Osteoblast (primary cell): ENCODE measurements around the gene MIB2. TPM values are rescaled to one million over a fixed set of nuclear protein-coding genes. Genes with fewer than 3 reads are reported as not detected.
A peak's percentile ranks its signal among the peaks of the same experiment; 100 is the strongest.

Source experiments
- DNase-seq: peaks from one replicate; pipeline ENCODE4 v3.0.0; 2011; ENCODE audit warnings: low spot score, mixed read lengths; ENCODE audit not compliant: insufficient read length; ENCODE audit errors: missing footprints
- H2AFZ ChIP-seq: 2 replicates; pipeline ENCODE4 v1.6.0; 2011; ENCODE audit warnings: mild to moderate bottlenecking, low read length
- H3K27ac ChIP-seq: 2 replicates; pipeline ENCODE4 v1.5.1; 2011; ENCODE audit warnings: mild to moderate bottlenecking, low read depth, low read length, moderate library complexity
- H3K27me3 ChIP-seq: 2 replicates; pipeline ENCODE4 v1.6.0; 2012; ENCODE audit warnings: mild to moderate bottlenecking, control low read depth, inconsistent platforms, low read length, moderate library complexity; ENCODE audit not compliant: insufficient read depth
- H3K36me3 ChIP-seq: 2 replicates; pipeline ENCODE4 v1.5.1; 2011; ENCODE audit warnings: mild to moderate bottlenecking, low read length, control low read depth, moderate library complexity; ENCODE audit not compliant: insufficient read depth
- H3K4me1 ChIP-seq: 2 replicates; pipeline ENCODE4 v1.5.1; 2011; ENCODE audit warnings: mild to moderate bottlenecking, low read length, control low read depth, moderate library complexity; ENCODE audit not compliant: insufficient read depth
- H3K4me2 ChIP-seq: 2 replicates; pipeline ENCODE4 v1.6.0; 2011; ENCODE audit warnings: mild to moderate bottlenecking, low read length; ENCODE audit not compliant: insufficient read depth
- H3K4me3 ChIP-seq: fragments of 200-600 bp; sonication (generic); 3 replicates; pipeline ENCODE4 v1.5.1; 2012; ENCODE audit warnings: mild to moderate bottlenecking, low read length, inconsistent platforms; ENCODE audit not compliant: insufficient read depth
- H3K79me2 ChIP-seq: 2 replicates; pipeline ENCODE4 v1.6.0; 2012; ENCODE audit warnings: mild to moderate bottlenecking, low read length, control low read depth, inconsistent platforms; ENCODE audit not compliant: insufficient read depth
- H3K9me3 ChIP-seq: 2 replicates; pipeline ENCODE4 v1.5.1; 2011; ENCODE audit warnings: low read depth, low read length, control low read depth
- H4K20me1 ChIP-seq: 2 replicates; pipeline ENCODE4 v1.6.0; 2012; ENCODE audit warnings: mild to moderate bottlenecking, low read length, control low read depth; ENCODE audit not compliant: insufficient read depth
- total RNA-seq: library from RNA; depleted of rRNA; stranded (reverse); fragments of >200 nt; gene quantifications from 2 replicates; pipeline ENCODE4 v1.2.3, GENCODE V29; 2012
- TF ChIP-seq, protein P1 (sequence below): IDR thresholded peaks from 2 replicates; pipeline ENCODE4 v1.5.1; 2011; ENCODE audit warnings: mild to moderate bottlenecking, low read depth, low read length, moderate library complexity; ENCODE audit errors: extremely low read depth

MIB2 gene
- total RNA-seq, 1 donor = 80.7 TPM

DNA sequence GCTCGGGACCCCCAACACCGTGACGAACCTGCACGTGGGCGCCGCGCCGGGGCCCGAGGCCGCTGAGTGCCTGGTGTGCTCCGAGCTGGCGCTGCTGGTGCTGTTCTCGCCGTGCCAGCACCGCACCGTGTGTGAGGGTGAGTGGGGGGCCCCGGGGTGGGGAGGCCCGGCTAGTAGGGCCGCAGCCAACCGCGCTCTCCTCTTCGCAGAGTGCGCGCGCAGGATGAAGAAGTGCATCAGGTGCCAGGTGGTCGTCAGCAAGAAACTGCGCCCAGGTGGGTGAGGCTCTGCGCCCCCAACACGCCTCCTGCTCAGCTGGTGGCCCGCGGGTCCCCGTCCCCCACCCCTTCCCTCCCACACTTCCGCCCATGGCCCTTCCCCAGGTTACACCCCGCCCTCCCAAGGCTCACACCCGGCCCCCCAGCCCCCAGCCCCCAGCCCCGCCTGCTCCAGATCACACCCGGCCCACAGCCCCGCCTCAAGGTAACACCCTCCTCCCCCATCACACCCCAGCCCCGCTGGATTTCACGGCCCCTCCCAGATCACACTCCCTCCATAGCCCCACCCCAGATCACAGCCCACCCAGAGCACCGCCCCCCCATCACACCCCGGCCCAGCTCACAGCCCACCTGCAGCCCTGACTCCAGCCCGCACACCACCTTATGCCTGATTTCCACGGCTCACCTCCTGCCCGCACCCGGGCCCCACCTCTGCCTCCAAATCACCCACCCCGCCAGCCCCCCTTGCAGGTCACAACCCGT is 14.3 kb downstream of the MIB2 start:
- no peaks in the 10 kb centered on the region for H3K4me1 ChIP-seq
- H3K9me3 ChIP-seq = no peaks in the 10 kb centered on the region
- H3K4me2 ChIP-seq = no peak overlapping the region
- no peak overlapping the region for H2AFZ ChIP-seq
- peaks cover 6% of the 10 kb centered on the region for H4K20me1 ChIP-seq
- no peak overlapping the region for H3K27ac ChIP-seq
- no peak overlapping the region for H3K4me3 ChIP-seq
- peaks cover 8% of the 10 kb centered on the region for H3K27me3 ChIP-seq
- TF ChIP-seq, protein P1, sequence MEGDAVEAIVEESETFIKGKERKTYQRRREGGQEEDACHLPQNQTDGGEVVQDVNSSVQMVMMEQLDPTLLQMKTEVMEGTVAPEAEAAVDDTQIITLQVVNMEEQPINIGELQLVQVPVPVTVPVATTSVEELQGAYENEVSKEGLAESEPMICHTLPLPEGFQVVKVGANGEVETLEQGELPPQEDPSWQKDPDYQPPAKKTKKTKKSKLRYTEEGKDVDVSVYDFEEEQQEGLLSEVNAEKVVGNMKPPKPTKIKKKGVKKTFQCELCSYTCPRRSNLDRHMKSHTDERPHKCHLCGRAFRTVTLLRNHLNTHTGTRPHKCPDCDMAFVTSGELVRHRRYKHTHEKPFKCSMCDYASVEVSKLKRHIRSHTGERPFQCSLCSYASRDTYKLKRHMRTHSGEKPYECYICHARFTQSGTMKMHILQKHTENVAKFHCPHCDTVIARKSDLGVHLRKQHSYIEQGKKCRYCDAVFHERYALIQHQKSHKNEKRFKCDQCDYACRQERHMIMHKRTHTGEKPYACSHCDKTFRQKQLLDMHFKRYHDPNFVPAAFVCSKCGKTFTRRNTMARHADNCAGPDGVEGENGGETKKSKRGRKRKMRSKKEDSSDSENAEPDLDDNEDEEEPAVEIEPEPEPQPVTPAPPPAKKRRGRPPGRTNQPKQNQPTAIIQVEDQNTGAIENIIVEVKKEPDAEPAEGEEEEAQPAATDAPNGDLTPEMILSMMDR = no peak
- H3K79me2 ChIP-seq = no peaks in the 10 kb centered on the region
- peak; percentile 88 for DNase-seq
- no peaks in the 10 kb centered on the region for H3K36me3 ChIP-seq

DNA sequence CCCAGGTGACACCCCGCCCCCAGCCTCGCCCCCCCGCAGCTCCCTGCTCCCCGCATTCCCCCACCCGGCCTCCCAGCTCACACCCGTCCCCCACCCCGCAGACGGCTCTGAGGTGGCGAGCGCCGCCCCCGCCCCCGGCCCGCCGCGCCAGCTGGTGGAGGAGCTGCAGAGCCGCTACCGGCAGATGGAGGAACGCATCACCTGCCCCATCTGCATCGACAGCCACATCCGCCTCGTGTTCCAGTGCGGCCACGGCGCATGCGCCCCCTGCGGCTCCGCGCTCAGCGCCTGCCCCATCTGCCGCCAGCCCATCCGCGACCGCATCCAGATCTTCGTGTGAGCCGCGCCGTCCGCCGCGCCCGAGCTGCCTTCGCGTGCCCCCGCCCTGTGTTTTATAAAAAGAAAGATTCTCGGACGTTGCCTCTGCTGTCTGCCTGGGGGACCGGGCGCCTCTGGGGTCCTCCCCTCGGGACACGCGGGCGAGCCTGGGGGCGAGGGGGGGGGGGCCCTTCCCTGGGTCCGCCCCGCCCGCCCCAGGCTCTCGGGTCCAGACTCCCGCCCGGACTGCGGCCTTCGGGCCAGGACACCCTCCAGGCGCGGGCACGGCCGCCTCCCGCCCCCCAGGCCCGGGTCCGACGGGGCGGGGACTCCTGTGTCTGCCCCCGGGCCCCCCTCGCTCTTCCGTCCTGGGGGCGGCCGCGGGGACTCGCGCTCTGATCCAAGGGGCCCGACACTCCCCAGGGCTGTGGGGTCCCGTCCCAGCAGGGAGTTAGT is 15.1 kb downstream of the MIB2 start:
- Histone ChIP-seq H2AFZ (no peak overlapping the region), H3K4me2 (no peak overlapping the region)

DNA sequence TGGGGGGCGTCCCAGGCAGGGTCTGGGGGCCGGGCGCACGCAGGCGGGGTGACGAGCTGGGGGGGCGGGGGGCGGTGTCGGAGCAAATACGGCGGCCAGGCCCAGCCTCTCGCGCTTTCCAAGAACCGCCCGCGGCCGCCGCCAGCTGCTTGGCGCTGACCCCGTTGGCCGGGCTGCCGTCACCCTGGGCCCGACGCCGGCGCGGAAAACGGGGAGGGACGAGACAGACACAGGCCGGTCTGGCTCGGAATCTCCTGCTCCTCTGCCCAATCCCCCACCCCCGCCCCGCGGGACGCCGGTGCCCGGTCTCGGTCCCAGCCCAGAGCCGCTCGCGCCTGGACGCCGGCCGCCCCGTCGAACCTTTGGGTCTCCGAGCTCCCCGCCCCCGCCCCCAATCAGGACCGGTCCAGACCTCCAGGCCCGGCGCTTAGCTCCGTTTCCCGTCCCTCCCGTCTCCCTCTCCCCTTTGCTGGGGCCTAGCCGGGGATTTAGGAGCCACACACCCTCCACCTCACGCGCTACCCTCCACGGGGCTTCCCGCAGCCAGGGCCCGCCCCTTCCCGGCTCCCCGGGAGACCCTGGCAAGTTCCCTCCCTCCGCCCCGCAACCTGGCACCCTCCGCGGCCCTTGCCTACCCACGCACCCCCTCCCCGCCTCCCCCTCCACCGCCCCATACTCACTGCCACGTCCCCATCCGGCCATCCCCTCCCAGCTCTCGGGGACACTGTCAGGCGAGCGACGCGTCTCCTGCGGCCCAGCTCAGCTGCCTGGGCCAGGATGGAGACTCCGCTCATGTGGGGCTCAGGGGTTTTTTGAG is 15.9 kb downstream of the MIB2 start:
- TF ChIP-seq, protein P1 = no peak
- Histone ChIP-seq H3K27ac (no peak overlapping the region), H3K4me2 (no peak overlapping the region), H3K4me1 (no peaks in the 10 kb centered on the region), H4K20me1 (peaks cover 6% of the 10 kb centered on the region), H3K4me3 (no peak overlapping the region), H2AFZ (no peak overlapping the region), H3K79me2 (no peaks in the 10 kb centered on the region), H3K9me3 (no peaks in the 10 kb centered on the region), H3K27me3 (peaks cover 8% of the 10 kb centered on the region), H3K36me3 (no peaks in the 10 kb centered on the region)
- peak; percentile 98 for DNase-seq

More for the DNA sequence above, 15.1 kb downstream of the MIB2 start:
- DNase-seq = peak; percentile 94
- Histone ChIP-seq H3K79me2 (no peaks in the 10 kb centered on the region), H4K20me1 (peaks cover 6% of the 10 kb centered on the region), H3K4me1 (no peaks in the 10 kb centered on the region), H3K4me3 (no peak overlapping the region), H3K27ac (no peak overlapping the region), H3K9me3 (no peaks in the 10 kb centered on the region), H3K27me3 (peaks cover 8% of the 10 kb centered on the region), H3K36me3 (no peaks in the 10 kb centered on the region)
- TF ChIP-seq, protein P1 = no peak
